Cardiac muscle cell (in vitro differentiated cells and primary cell): ENCODE data around the gene XPO6. TPM values are rescaled to one million over a fixed set of nuclear protein-coding genes. Genes with fewer than 3 reads are reported as not detected.
A peak's percentile ranks its signal among the peaks of the same experiment; 100 is the strongest.

ENCODE experiments used
- DNase-seq, 2 donors: peaks; one replicate each; pipeline versions ENCODE4 v3.0.0 to v3.0.0-alpha.2; 2010 to 2017; ENCODE audit warnings: low read depth in 1 of 2, low spot score in 1 of 2
- H3K27ac ChIP-seq: fragments of 200-600 bp; sonication (generic); 2 replicates; pipeline ENCODE4 v1.5.1; 2016
- H3K27me3 ChIP-seq: fragments of 200-600 bp; sonication (generic); 2 replicates; pipeline ENCODE4 v1.6.0; 2016; ENCODE audit warnings: control low read depth
- H3K36me3 ChIP-seq: fragments of 200-600 bp; sonication (generic); 2 replicates; pipeline ENCODE4 v1.5.1; 2016; ENCODE audit warnings: control low read depth
- H3K4me1 ChIP-seq: fragments of 200-600 bp; sonication (generic); 2 replicates; pipeline ENCODE4 v1.8.1; 2017; ENCODE audit warnings: low read depth, mild to moderate bottlenecking, mixed run types
- H3K4me3 ChIP-seq: fragments of 200-600 bp; sonication (generic); 2 replicates; pipeline ENCODE4 v1.5.1; 2016; ENCODE audit warnings: mild to moderate bottlenecking
- H3K9me3 ChIP-seq: fragments of 200-600 bp; sonication (generic); 2 replicates; pipeline ENCODE4 v1.5.1; 2017; ENCODE audit warnings: low read depth, mild to moderate bottlenecking, control low read depth
- CTCF ChIP-seq: IDR thresholded peaks from 2 replicates; pipeline ENCODE4 v1.5.1; 2012; ENCODE audit warnings: low read depth, mild to moderate bottlenecking, low read length
- polyA plus RNA-seq: library from polyadenylated mRNA; unstranded; fragments of >200 nt; fragmentation: Nextera tagmentation; extraction: Ambion mirVana; gene quantifications from 2 replicates; pipeline ENCODE4 v1.2.1, GENCODE V29; 2016
- total RNA-seq: library from RNA; depleted of rRNA; stranded (reverse); fragments of >200 nt; gene quantifications from 2 replicates; pipeline ENCODE4 v1.2.3, GENCODE V29; 2016

The XPO6 gene
- total and polyA plus RNA-seq, 2 experiments from 2014 or later, result 34.8 to 79.8 TPM

GRCh38 chr16:28069971-28070794, 141.6 kb downstream of the XPO6 start:
- no peak overlapping the region for H3K4me3 ChIP-seq
- no peak for TF ChIP-seq CTCF
- H3K27me3 ChIP-seq, result peaks cover 24% of the 10 kb centered on the region
- H3K27ac ChIP-seq, result no peak overlapping the region
- H3K36me3 ChIP-seq, result no peaks in the 10 kb centered on the region
- H3K9me3 ChIP-seq, result no peaks in the 10 kb centered on the region
- no peaks in the 10 kb centered on the region for H3K4me1 ChIP-seq
- DNase-seq, result no peak

GRCh38 chr16:28068976-28069375, 142.8 kb downstream of the XPO6 start:
- H3K27me3 ChIP-seq, result peaks cover 36% of the 10 kb centered on the region
- H3K4me1 ChIP-seq, result no peaks in the 10 kb centered on the region
- DNase-seq, result no peak
- no peaks in the 10 kb centered on the region for H3K9me3 ChIP-seq
- H3K27ac ChIP-seq, result no peak overlapping the region
- no peaks in the 10 kb centered on the region for H3K36me3 ChIP-seq
- H3K4me3 ChIP-seq, result no peak overlapping the region
- no peak for TF ChIP-seq CTCF

DNA sequence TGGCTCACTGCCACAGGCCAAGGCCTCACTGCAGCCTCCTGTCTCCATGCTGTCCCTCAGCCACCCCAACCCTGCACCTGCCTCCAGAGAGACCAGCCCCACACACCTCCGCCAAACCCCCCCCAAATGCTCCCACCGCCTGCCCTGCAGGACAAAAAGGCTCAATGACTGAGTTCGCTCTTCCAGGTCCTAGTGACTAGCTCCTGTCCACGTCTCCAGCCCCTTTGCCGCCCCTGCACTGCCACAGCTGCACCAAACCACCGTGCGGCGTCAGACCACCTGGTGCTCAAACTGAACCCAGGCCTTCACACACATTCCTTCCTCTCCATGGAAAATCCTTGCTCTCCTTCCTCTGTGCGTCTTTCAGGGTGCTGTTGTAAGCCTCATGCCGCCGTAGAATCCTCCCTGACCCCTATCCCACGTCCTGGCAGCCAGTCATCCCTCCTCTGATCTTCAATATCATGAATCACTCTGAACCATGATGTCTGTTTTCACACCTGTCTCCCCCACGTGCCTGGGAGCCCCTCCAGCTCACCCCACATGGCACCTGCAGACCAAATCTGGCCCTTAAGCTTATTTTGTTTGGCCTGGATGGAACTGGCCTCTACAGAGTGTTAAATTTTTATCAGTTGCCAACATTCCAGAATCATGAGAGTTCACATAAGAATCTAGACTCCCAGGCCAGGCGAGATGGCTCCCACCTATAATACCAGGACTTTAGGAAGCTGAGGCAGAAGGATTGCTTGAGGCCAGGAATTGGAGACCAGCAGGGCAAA, 144.0 kb downstream of the XPO6 start:
- Histone ChIP-seq H3K4me3 (no peak overlapping the region), H3K4me1 (no peaks in the 10 kb centered on the region), H3K27me3 (peaks cover 48% of the 10 kb centered on the region), H3K9me3 (no peaks in the 10 kb centered on the region), H3K36me3 (no peaks in the 10 kb centered on the region), H3K27ac (no peak overlapping the region)
- no peak for TF ChIP-seq CTCF
- peak in 1 of 2 donors; percentile 68 for DNase-seq

DNA sequence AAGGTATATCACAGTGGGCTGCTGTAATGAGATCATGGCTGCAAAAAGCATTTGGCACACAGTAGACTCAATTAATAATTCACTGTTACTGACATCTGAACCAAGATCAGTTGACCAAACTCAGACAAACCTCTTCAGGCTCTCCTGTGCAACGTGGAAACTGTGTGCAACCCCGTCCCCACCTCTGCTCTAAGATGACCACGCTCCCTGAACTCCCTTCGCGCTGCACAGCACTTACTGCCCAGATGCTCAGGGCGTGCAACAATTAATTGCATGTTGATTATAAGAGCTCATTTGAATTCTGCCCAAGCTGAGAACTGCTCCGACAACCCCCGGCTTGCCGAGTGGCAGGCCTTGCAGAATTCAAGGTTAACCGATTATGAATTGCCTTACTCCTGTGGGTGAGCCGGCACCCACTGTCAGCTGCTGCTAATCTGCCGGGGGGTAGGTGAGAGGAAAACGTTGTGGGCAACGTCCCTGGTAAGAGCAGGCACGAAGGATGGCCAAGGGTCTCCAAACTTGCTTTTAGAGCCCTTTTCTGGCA, 147.0 kb downstream of the XPO6 start:
- no peak for DNase-seq
- no peaks in the 10 kb centered on the region for H3K4me1 ChIP-seq
- H3K27ac ChIP-seq, result no peak overlapping the region
- no peak overlapping the region for H3K4me3 ChIP-seq
- H3K36me3 ChIP-seq, result no peaks in the 10 kb centered on the region
- no peaks in the 10 kb centered on the region for H3K9me3 ChIP-seq
- TF ChIP-seq CTCF, result no peak
- peaks cover 69% of the 10 kb centered on the region for H3K27me3 ChIP-seq

DNA sequence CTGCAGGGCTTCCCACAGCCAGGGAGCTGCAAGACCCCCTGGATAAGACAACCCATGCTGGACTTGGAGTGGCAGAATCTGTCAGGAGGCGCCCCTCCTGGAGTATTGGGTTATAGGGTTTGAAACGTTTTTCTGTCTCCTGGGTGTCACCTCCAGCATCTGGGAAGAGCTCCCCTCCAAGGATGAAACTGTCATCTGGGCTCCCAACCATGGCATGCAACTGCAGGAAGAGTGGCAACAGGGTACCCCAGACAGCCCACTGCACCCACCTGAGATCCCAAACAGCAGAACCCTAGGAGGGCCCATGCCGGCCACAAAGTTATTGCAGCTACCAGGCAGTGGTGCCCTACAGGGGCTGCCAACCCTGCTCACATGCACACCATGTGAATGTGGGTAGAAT, 147.6 kb downstream of the XPO6 start:
- no peaks in the 10 kb centered on the region for H3K9me3 ChIP-seq
- H3K36me3 ChIP-seq, result no peaks in the 10 kb centered on the region
- DNase-seq, result no peak
- no peak overlapping the region for H3K4me3 ChIP-seq
- no peak overlapping the region for H3K27ac ChIP-seq
- no peaks in the 10 kb centered on the region for H3K4me1 ChIP-seq
- peaks cover 75% of the 10 kb centered on the region for H3K27me3 ChIP-seq
- no peak for TF ChIP-seq CTCF
